BJ (cell line): ENCODE data around the gene KCNA2. TPM values are rescaled to one million over a fixed set of nuclear protein-coding genes. Genes with fewer than 3 reads are reported as not detected.

Source experiments
- CTCF ChIA-PET: fragments of 350-600 bp; formaldehyde crosslinking; extraction: SDS; loops from one replicate; lab custom pipeline; 2021; ENCODE audit warnings: antibody characterized with exemption, inconsistent platforms; lab: Yijun Ruan, JAX
- POLR2A ChIA-PET: fragments of 300-600 bp; sonication (Branson Sonifier 250); formaldehyde crosslinking; extraction: SDS; loops from one replicate; lab custom pipeline; 2021; ENCODE audit warnings: antibody characterized with exemption; lab: Charles Lee
- DNase-seq: peaks from one replicate; pipeline ENCODE4 v3.0.0-alpha.2; 2011; ENCODE audit warnings: low read depth
- H3K27me3 ChIP-seq: 2 replicates; pipeline ENCODE4 v1.6.0; 2011; ENCODE audit warnings: low read length; ENCODE audit not compliant: control insufficient read depth, insufficient read depth
- H3K36me3 ChIP-seq: 2 replicates; pipeline ENCODE4 v1.5.1; 2011; ENCODE audit warnings: low read length; ENCODE audit not compliant: control insufficient read depth, insufficient read depth
- H3K4me3 ChIP-seq: 2 replicates; pipeline ENCODE4 v1.5.1; 2011; ENCODE audit warnings: low read depth, mild to moderate bottlenecking, control low read depth, low read length
- polyA plus RNA-seq: library from polyadenylated mRNA; depleted of rRNA; stranded (reverse); fragments of >200 nt; gene quantifications from 2 replicates; pipeline ENCODE4 v1.2.3, GENCODE V29; 2011
- TF ChIP-seq, protein P1 (sequence below): IDR thresholded peaks from 2 replicates; pipeline ENCODE4 v1.5.1; 2011; ENCODE audit warnings: low read depth, mild to moderate bottlenecking, control low read depth, inconsistent platforms, low read length, moderate library complexity; ENCODE audit not compliant: insufficient read depth

The KCNA2 gene
- polyA plus RNA-seq, 1 experiment, result not detected

DNA sequence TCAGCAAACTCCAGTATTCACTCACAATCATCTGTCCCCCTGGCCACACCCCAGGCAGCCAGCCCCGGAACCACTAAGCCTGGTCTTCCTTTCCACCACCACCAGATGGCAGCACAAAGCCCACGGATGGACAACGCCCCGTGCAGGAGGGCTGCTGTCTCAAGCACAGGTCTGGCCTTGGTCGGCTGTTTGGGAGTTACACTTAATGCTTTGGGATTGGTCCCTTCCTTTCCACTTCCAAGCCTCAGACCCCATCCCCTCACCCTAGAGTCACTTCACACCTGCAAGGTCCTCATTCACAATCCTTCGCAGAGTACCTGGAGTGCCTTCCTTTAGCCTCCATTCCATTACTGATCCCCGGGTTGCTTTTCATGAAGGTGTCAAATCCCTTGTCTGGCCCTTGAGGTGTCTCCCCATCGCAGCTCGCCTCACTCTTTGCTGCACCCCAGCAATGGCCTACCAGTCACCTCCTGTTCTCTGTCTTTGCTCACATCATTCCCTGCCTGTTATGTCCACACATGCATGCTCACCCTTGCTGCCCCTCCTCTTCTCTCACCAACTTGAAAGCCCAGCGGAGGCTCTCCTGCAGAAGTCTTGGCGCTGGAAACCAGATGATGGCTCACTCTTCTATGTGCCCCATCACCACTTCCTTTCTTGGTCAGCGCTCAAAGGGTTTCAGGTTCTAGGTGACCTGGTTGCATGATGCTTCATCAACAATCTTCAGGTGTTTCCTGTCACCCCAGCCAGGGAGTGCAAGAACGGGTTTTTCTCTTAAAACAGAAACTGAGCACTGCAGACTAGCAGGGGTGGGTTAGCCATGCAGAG, 24.9 kb upstream of the KCNA2 start:
- POLR2A ChIA-PET, result no interaction called here
- Histone ChIP-seq H3K27me3 (no peaks in the 10 kb centered on the region), H3K4me3 (no peak overlapping the region), H3K36me3 (no peaks in the 10 kb centered on the region)
- DNase-seq, result no peak
- CTCF ChIA-PET, result interaction anchor here (0.9 to 5.1 kb wide), 11 partner anchors 10 to 399 kb away, joined by 3 to 66 read pairs (median 3); no protein-coding TSS in a partner anchor
- TF ChIP-seq, protein P1, sequence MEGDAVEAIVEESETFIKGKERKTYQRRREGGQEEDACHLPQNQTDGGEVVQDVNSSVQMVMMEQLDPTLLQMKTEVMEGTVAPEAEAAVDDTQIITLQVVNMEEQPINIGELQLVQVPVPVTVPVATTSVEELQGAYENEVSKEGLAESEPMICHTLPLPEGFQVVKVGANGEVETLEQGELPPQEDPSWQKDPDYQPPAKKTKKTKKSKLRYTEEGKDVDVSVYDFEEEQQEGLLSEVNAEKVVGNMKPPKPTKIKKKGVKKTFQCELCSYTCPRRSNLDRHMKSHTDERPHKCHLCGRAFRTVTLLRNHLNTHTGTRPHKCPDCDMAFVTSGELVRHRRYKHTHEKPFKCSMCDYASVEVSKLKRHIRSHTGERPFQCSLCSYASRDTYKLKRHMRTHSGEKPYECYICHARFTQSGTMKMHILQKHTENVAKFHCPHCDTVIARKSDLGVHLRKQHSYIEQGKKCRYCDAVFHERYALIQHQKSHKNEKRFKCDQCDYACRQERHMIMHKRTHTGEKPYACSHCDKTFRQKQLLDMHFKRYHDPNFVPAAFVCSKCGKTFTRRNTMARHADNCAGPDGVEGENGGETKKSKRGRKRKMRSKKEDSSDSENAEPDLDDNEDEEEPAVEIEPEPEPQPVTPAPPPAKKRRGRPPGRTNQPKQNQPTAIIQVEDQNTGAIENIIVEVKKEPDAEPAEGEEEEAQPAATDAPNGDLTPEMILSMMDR, result peak; percentile 91

DNA sequence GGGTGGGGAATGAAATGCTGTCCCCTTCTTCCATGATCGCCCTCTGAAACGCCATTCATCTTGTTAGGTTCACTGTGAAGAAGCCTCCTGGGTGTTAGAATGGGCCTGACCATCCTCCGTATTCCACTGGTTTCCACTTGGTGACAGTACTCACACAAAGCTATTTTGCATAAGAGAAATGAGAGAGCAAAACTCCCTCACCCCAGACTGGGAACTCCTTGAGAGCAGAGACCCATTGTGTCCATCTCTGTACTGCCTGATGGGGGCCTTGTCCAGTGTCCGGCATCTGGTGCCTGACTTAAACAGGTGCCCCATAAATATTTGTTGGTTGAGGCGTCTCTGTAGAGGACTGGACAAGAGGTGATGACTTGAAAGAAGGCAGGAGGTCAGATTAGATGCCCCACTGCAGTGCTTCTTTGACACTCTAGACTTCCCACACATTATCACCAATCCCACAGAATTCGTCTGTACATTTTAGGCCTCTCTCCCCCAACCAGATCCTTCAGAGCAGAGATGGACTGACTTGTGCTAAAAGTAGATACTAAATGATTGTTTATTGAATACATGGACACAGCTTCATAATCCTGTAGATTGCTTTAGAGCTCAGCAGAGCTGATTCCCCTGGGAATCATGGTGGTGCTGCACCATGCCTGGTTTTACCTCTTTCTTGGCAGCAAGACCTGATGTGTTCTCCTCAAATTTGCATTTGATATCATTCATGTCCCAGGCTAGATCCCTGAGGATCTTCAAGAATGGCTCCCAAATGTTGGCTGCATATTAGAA, 22.4 kb upstream of the KCNA2 start:
- ChIA-PET POLR2A (no interaction called here), CTCF (interaction anchor here (0.9 to 5.1 kb wide), 5 partner anchors 9 to 160 kb away, joined by 3 to 66 read pairs (median 4); no protein-coding TSS in a partner anchor)
- DNase-seq, result no peak
- Histone ChIP-seq H3K36me3 (no peaks in the 10 kb centered on the region), H3K27me3 (no peaks in the 10 kb centered on the region), H3K4me3 (no peak overlapping the region)
- TF ChIP-seq, protein P1, result no peak

DNA sequence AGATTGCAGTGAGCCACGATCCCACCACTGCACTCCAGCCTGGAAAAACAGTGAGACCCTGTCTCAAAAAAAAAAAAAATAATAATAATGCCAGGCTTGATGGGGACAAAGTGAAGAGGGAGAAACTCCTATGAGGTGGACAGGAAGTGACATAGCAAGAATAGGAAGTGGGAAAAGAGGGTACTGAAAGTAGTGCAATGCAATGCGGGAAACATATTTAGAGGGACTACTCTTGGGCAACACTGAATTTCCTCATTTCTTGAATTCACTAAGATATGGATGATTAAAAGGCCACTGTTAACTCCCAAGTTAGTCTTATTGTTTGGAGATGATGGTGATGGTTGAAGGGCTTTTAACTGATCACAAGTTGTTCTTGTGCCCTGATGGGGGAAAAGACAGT, 21.6 kb upstream of the KCNA2 start:
- TF ChIP-seq, protein P1, result no peak
- ChIA-PET POLR2A (no interaction called here), CTCF (interaction anchor here (2.3 to 5.1 kb wide), 2 partner anchors 8 to 138 kb away, joined by 13 to 66 read pairs; no protein-coding TSS in a partner anchor)
- Histone ChIP-seq H3K36me3 (no peaks in the 10 kb centered on the region), H3K4me3 (no peak overlapping the region), H3K27me3 (no peaks in the 10 kb centered on the region)
- DNase-seq, result no peak

DNA sequence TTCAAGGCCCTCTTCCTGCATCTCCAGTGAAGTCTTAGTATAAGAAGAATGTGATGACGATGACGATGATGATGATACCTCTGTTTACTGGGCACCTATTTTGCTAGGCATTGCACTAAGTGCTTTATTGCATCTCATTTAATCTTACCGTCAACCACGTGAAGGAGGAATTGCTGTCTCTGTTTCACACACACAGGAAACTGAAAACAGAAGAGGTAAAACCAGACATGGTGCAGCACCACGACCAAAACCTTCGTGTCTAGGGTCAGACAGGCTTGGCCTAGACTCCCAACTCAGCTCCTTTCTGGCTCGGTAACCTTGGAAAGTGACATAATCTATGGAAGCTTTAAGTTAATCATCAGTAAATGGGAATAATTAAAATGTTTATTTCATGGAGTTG, 20.7 kb upstream of the KCNA2 start:
- Histone ChIP-seq H3K27me3 (no peaks in the 10 kb centered on the region), H3K4me3 (no peak overlapping the region), H3K36me3 (no peaks in the 10 kb centered on the region)
- POLR2A ChIA-PET, result no interaction called here
- TF ChIP-seq, protein P1, result no peak
- DNase-seq, result no peak
- CTCF ChIA-PET, result interaction anchor here (0.5 to 1.9 kb wide), 2 partner anchors 130 to 139 kb away, joined by 3 to 5 read pairs; no protein-coding TSS in a partner anchor

DNA sequence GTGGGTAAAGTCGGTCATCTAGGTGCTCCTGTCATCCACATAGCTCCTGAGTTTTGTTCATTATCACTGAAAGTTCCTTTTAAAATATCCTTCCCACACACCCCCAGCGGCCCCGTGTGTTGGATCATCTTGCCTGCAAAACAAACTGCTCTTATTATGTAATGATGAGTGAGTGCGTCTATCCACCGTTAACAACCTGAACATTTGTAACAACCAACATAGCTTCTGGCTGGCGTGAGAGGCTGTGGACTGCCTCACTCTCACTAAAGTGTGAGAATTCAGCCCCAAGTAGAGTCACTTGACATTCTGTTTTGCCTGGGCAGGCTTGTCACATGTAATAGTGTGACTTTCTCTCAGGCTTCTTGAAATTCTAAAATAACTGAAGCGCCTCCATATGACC, 14.5 kb upstream of the KCNA2 start:
- no peak overlapping the region for H3K4me3 ChIP-seq
- CTCF ChIA-PET, result interaction anchor here (0.8 to 5.8 kb wide), 4 partner anchors 10 to 161 kb away, joined by 3 to 70 read pairs (median 10); no protein-coding TSS in a partner anchor
- H3K36me3 ChIP-seq, result no peaks in the 10 kb centered on the region
- POLR2A ChIA-PET, result no interaction called here
- peaks cover 9% of the 10 kb centered on the region for H3K27me3 ChIP-seq
- no peak for DNase-seq
- TF ChIP-seq, protein P1, result no peak
